ENCODE results near the gene TEDC2. TPM values are rescaled to one million over a fixed set of nuclear protein-coding genes. Genes with fewer than 3 reads are reported as not detected.

The TEDC2 gene
- total and polyA plus RNA-seq, 2 of the 8 experiments (the other 6 are each of a cell fraction or from before 2014, with no cell fraction given) = 54.6 to 55.6 TPM

DNA sequence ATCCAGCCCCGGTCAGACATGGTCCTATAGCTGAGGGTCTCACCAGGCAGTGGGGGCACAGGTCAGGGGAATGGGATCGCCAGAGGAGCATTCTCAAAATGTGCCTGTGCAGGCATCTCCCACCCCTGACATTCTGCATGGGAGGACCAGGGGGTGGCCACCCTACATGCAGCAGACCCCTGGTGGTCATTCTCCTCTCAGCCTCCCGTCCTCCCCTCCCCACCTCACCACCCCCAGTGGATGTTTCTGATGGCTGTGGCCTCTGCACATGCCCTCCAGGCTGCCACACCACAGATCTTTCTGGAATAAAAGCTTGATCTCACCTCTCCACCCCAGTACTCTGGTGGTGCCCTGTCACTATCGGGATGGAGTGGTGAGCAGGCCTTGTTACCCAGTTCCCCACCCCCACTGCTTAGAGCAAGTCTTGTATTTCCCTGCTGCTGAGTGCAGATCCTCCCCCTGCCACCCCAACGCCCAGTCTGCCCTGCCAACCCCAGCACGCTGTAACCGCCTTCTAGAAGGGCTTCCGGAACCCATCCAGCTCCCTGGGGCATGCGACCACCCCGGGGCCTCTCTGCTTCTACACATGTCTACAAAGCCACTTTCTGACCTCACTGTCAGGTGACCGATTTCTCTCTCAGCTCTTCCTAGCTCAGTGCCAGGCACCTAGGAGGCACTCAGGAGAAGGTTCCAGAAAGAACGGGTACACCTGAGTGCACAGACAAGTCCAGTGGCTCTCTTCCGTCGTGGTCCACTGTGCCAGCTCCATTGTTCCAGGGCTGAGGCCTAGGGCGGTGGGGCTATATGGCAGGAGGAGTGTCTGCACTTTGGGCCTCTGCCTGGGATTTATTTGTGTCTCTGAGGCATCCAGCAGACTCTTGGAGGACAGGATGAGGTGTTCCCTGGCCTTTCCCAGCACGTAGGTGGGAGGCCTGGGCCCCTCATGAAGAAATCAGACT is 24.3 kb downstream of the TEDC2 start:
- H2AK5ac ChIP-seq (ENCODE audit: low read depth, low read length) = no peak overlapping the region
- no peaks in the 10 kb centered on the region; a peak in 1 of 7 replicates for H3K27me3 ChIP-seq (replicated peaks in 1 of 4; ENCODE audit: control insufficient read depth in 3 of 4, extremely low read depth in 1 of 4, insufficient read depth in 3 of 4, low read length in 3 of 4)
- CTCF ChIA-PET (ENCODE audit: partially characterized antibody) = interaction anchor here (0.6 to 3.0 kb wide), 10 partner anchors 9 to 187 kb away, joined by 3 to 23 read pairs (median 4); partner anchors contain the start of genes ATP6V0C and TEDC2
- DNase-seq (ENCODE audit: low read depth in 1 of 2, low spot score in 2 of 2) (no peak), FAIRE-seq (no peak)
- H2BK12ac ChIP-seq (ENCODE audit: low read depth, low read length) = no peak overlapping the region
- no peak overlapping the region for H4K8ac ChIP-seq (ENCODE audit: extremely low read depth, insufficient read depth, low read length)
- H3K27ac ChIP-seq (ENCODE audit: low read depth, low read length) = no peak overlapping the region
- H3K4me2 ChIP-seq (ENCODE audit: insufficient read depth in 1 of 2, low read depth in 2 of 2, low read length in 2 of 2) = no peak overlapping the region
- H2BK5ac ChIP-seq (ENCODE audit: low read depth, low read length) = no peak overlapping the region
- H4K91ac ChIP-seq (replicated peaks; ENCODE audit: insufficient read length, low read length) = no peak overlapping the region
- H3K56ac ChIP-seq (replicated peaks; ENCODE audit: insufficient read length, low read depth, low read length) = no peak overlapping the region
- no peaks in the 10 kb centered on the region for H3K36me3 ChIP-seq (ENCODE audit: control insufficient read depth in 2 of 4, insufficient read depth in 4 of 4, low read length in 3 of 4)
- H2BK120ac ChIP-seq (replicated peaks; ENCODE audit: low read depth, low read length) = no peak overlapping the region
- peaks cover 0 to 2% of the 10 kb centered on the region in 2 experiments; a peak in 1 of 4 replicates for H3K79me2 ChIP-seq (ENCODE audit: control insufficient read depth in 1 of 2, insufficient read depth in 2 of 2, low read length in 2 of 2)
- POLR2A ChIA-PET (ENCODE audit: partially characterized antibody) = interaction anchor here (0.8 to 1.7 kb wide), 4 partner anchors 9 to 31 kb away, joined by 3 to 4 read pairs (median 3); partner anchors contain the start of genes NTN3 and TEDC2
- H4K5ac ChIP-seq (ENCODE audit: insufficient read length, low read depth, low read length) = no peak overlapping the region
- peaks cover 0 to 3% (median 0%) of the 10 kb centered on the region in 4 experiments; a peak in 1 of 7 replicates for H3K4me1 ChIP-seq (replicated peaks in 1 of 4; ENCODE audit: control insufficient read depth in 3 of 4, insufficient read depth in 4 of 4, low read length in 3 of 4)
- no peak overlapping the region for H3K4me3 ChIP-seq (ENCODE audit: extremely low read depth in 1 of 4, insufficient read depth in 2 of 4, low read depth in 3 of 4, low read length in 4 of 4)
- no peak for TF ChIP-seq TEAD4 (IDR thresholded peaks at IDR 0.05; ENCODE audit: low read depth, low read length)
- TF ChIP-seq RNF2 (IDR thresholded peaks at IDR 0.05; ENCODE audit: borderline replicate concordance, low read depth, low read length, missing control alignments, poor library complexity, severe bottlenecking) = no peak
- no peak for TF ChIP-seq KDM5A (IDR thresholded peaks at IDR 0.05; ENCODE audit: low read length)
- TF ChIP-seq RAD21 (IDR thresholded peaks at IDR 0.05 in 1 of 2, conservative IDR thresholded peaks at IDR 0.05 in 1 of 2; ENCODE audit: low read depth in 2 of 2, low read length in 2 of 2) = no peak
- WGBS, 2 experiments (ENCODE audit: extremely low coverage in 1 of 2, insufficient coverage in 1 of 2, insufficient read length in 1 of 2, insufficient replicate concordance in 2 of 2, low coverage in 1 of 2, low lambda C conversion rate in 2 of 2, missing lambda C conversion rate in 1 of 2) = 88% methylated on average over 16 of the region's 16 CpGs; no CpG with 5 or more reads in 1 of the 2 experiments
- no peaks in the 10 kb centered on the region for H3K9me3 ChIP-seq (ENCODE audit: insufficient read depth in 2 of 2, low read depth in 1 of 2, low read length in 1 of 2)
- H3K18ac ChIP-seq (ENCODE audit: extremely low read depth, low read length) = no peak overlapping the region
- H3K23ac ChIP-seq (ENCODE audit: insufficient read length) = no peak overlapping the region
- peaks cover 3 to 6% of the 10 kb centered on the region in 2 experiments for H4K20me1 ChIP-seq (replicated peaks in 1 of 2; ENCODE audit: control insufficient read depth in 1 of 2, insufficient read depth in 2 of 2, low read length in 2 of 2)
- peaks cover 16% of the 10 kb centered on the region for H3K79me1 ChIP-seq (ENCODE audit: low read depth, low read length)
- H2BK15ac ChIP-seq (ENCODE audit: low read length) = no peak overlapping the region
- no peak overlapping the region for H2BK20ac ChIP-seq (ENCODE audit: low read length)
- no peak overlapping the region for H3K9ac ChIP-seq (replicated peaks in 1 of 4; ENCODE audit: extremely low read depth in 1 of 4, low read depth in 3 of 4, low read length in 3 of 4)
- no peak overlapping the region for H3K4ac ChIP-seq (replicated peaks; ENCODE audit: insufficient read length, low read depth, low read length)
- H3K14ac ChIP-seq (ENCODE audit: insufficient read length) = no peak overlapping the region
- no peak overlapping the region for H2AFZ ChIP-seq (ENCODE audit: low read length)
- no peaks in the 10 kb centered on the region for H3K23me2 ChIP-seq (ENCODE audit: low read depth, low read length)
